K562 (cell line): Measurements from ENCODE around the gene LGI4. TPM values are rescaled to one million over a fixed set of nuclear protein-coding genes. Genes with fewer than 3 reads are reported as not detected.

Source experiments
- CEBPZ ChIP-seq: fragments of 150-350 bp; IDR thresholded peaks from 2 replicates; pipeline ENCODE4 v1.6.1; 2014; ENCODE audit warnings: low read depth, mild to moderate bottlenecking, low read length, borderline replicate concordance
- GTF2B ChIP-seq: IDR thresholded peaks from 2 replicates; pipeline ENCODE4 v1.6.1; 2011; ENCODE audit not compliant: insufficient read length; ENCODE audit errors: extremely low read depth
- HMBOX1 ChIP-seq: sonication (generic); IDR thresholded peaks from 2 replicates; pipeline ENCODE4 v1.6.1; 2016
- HNRNPLL ChIP-seq: fragments of 200-400 bp; formaldehyde crosslinking; IDR thresholded peaks from 2 replicates; pipeline ENCODE4 v1.6.1; 2017; ENCODE audit warnings: low read length, low read depth, mild to moderate bottlenecking; ENCODE audit not compliant: poor library complexity, severe bottlenecking
- NFATC3 ChIP-seq: fragments of 450-650 bp; IDR thresholded peaks from 2 replicates; pipeline ENCODE4 v1.6.1; 2017; ENCODE audit warnings: mild to moderate bottlenecking
- PPARD ChIP-seq: fragments of 250-450 bp; sonication (Bioruptor Pico); IDR thresholded peaks from 2 replicates; pipeline ENCODE4 v1.8.0; 2022; ENCODE audit warnings: inconsistent platforms, mild to moderate bottlenecking, moderate library complexity
- SMAD2 ChIP-seq: fragments of 150-350 bp; IDR thresholded peaks from 2 replicates; pipeline ENCODE4 v1.6.1; 2014; ENCODE audit warnings: low read depth, mild to moderate bottlenecking, low read length
- SMARCE1 ChIP-seq: fragments of 450-650 bp; IDR thresholded peaks from 2 replicates; pipeline ENCODE4 v1.7.1; 2016; ENCODE audit warnings: mild to moderate bottlenecking
- ZNF133 ChIP-seq: fragments of 250-450 bp; sonication (Bioruptor Pico); IDR thresholded peaks from 2 replicates; pipeline ENCODE4 v1.4.0; 2020; ENCODE audit warnings: mild to moderate bottlenecking
- polyA plus RNA-seq, 8 experiments: library from polyadenylated mRNA; depleted of rRNA in 4 of 8; stranded (reverse) in 5 of 8; unstranded in 3 of 8; fragments of >200 nt; fragmentation: Nextera tagmentation in 2 of 8; fragmentation: Illumina TruSeq in 1 of 8; extraction: Ambion mirVana in 2 of 8; extraction: Trizol in 1 of 8; gene quantifications; 2 replicates each; pipeline versions ENCODE4 v1.2.1 to v1.2.3, GENCODE V29; 2011 to 2014; ENCODE audit warnings: inconsistent platforms in 1 of 8, missing spikeins in 1 of 8
- total RNA-seq, 7 experiments: library from RNA; depleted of rRNA in 6 of 7; stranded (reverse); fragments of >200 nt in 6 of 7; fragmentation: Illumina TruSeq in 2 of 7; extraction: Trizol in 2 of 7; gene quantifications; 2 replicates each; pipeline versions ENCODE4 v1.2.1 to v1.2.3, GENCODE V29; 2011 to 2021; ENCODE audit warnings: low replicate concordance in 1 of 7
- TF ChIP-seq, protein P1 (sequence below): fragments of 450-650 bp; IDR thresholded peaks from one replicate; pipeline ENCODE4 v1.6.1; 2018; ENCODE audit warnings: mild to moderate bottlenecking, moderate library complexity; ENCODE audit not compliant: partially characterized antibody
- TF ChIP-seq, protein P2 (sequence below): sonication (generic); formaldehyde crosslinking; IDR thresholded peaks from 2 replicates; pipeline ENCODE4 v1.8.0; 2022; ENCODE audit warnings: mild to moderate bottlenecking, missing genetic modification reagents
- TF ChIP-seq, protein P3 (sequence below): fragments of 450-650 bp; formaldehyde crosslinking; conservative IDR thresholded peaks from 2 replicates; pipeline ENCODE4 v1.4.0; 2022; ENCODE audit warnings: mild to moderate bottlenecking, missing genetic modification characterization

The LGI4 gene
- total and polyA plus RNA-seq, 9 of the 15 experiments (the other 6 are each of a cell fraction or from before 2014, with no cell fraction given), result 0.14 to 0.30 (median 0.24) TPM; not detected in 4

GRCh38 chr19:35166100-35167063 lies 31.5 kb upstream of the LGI4 start (continued):
- TF ChIP-seq, protein P1, sequence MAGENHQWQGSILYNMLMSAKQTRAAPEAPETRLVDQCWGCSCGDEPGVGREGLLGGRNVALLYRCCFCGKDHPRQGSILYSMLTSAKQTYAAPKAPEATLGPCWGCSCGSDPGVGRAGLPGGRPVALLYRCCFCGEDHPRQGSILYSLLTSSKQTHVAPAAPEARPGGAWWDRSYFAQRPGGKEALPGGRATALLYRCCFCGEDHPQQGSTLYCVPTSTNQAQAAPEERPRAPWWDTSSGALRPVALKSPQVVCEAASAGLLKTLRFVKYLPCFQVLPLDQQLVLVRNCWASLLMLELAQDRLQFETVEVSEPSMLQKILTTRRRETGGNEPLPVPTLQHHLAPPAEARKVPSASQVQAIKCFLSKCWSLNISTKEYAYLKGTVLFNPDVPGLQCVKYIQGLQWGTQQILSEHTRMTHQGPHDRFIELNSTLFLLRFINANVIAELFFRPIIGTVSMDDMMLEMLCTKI, result no peak
- TF ChIP-seq CEBPZ, result no peak
- TF ChIP-seq, protein P2, sequence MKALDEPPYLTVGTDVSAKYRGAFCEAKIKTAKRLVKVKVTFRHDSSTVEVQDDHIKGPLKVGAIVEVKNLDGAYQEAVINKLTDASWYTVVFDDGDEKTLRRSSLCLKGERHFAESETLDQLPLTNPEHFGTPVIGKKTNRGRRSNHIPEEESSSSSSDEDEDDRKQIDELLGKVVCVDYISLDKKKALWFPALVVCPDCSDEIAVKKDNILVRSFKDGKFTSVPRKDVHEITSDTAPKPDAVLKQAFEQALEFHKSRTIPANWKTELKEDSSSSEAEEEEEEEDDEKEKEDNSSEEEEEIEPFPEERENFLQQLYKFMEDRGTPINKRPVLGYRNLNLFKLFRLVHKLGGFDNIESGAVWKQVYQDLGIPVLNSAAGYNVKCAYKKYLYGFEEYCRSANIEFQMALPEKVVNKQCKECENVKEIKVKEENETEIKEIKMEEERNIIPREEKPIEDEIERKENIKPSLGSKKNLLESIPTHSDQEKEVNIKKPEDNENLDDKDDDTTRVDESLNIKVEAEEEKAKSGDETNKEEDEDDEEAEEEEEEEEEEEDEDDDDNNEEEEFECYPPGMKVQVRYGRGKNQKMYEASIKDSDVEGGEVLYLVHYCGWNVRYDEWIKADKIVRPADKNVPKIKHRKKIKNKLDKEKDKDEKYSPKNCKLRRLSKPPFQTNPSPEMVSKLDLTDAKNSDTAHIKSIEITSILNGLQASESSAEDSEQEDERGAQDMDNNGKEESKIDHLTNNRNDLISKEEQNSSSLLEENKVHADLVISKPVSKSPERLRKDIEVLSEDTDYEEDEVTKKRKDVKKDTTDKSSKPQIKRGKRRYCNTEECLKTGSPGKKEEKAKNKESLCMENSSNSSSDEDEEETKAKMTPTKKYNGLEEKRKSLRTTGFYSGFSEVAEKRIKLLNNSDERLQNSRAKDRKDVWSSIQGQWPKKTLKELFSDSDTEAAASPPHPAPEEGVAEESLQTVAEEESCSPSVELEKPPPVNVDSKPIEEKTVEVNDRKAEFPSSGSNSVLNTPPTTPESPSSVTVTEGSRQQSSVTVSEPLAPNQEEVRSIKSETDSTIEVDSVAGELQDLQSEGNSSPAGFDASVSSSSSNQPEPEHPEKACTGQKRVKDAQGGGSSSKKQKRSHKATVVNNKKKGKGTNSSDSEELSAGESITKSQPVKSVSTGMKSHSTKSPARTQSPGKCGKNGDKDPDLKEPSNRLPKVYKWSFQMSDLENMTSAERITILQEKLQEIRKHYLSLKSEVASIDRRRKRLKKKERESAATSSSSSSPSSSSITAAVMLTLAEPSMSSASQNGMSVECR (CRISPR knock-in tag), result no peak
- TF ChIP-seq NFATC3, result no peak
- TF ChIP-seq HNRNPLL, result no peak
- TF ChIP-seq GTF2B, result no peak
- TF ChIP-seq PPARD, result no peak
- TF ChIP-seq, protein P3, sequence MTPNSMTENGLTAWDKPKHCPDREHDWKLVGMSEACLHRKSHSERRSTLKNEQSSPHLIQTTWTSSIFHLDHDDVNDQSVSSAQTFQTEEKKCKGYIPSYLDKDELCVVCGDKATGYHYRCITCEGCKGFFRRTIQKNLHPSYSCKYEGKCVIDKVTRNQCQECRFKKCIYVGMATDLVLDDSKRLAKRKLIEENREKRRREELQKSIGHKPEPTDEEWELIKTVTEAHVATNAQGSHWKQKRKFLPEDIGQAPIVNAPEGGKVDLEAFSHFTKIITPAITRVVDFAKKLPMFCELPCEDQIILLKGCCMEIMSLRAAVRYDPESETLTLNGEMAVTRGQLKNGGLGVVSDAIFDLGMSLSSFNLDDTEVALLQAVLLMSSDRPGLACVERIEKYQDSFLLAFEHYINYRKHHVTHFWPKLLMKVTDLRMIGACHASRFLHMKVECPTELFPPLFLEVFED (CRISPR knock-in tag), result no peak
- no peak for TF ChIP-seq ZNF133 (CRISPR knock-in tag)
- no peak; the same call in 1 of the 2 replicates for TF ChIP-seq HMBOX1
- TF ChIP-seq SMAD2, result no peak
- TF ChIP-seq SMARCE1, result no peak; the same call in 1 of the 2 replicates
